ENCODE data around the gene RGS3.

The RGS3 gene

GRCh38 chr9:113590991-113591898, 127.7 kb downstream of the RGS3 start:
- FAIRE-seq, result peak; percentile 92

DNA sequence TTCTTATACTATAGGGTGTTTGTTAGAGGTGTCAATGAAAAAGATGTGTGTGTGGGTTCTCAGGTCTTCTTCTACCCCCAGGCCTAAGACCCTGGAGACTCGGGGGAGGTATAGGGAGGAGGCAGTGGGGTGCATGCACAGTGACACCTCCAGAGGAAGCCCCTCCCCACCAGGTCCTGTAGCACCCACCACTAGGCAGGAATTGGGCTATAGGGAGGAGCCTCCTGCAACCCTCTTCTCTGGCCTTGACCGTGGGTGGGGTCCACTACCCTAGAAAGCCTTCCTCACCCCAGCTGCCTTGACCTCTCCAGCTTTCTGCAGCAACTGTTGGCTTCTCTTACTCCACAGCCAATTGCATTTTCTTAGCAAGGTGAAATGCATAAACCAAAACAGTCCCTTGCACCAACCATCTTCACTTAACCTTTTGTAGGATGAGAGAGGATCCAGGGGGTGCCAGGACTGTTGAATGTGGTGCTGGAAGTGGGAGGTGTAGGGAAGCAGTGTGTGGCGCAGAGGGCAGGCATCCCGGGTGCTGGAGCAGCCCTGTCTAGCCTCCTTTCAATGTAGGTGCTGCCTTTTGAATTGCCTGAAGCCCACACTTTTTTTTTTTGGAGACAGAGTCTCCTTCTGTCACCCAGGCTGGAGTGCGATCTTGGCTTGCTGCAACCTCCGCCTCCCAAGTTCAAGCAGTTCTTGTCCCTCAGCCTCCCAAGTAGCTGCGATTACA, 128.5 kb downstream of the RGS3 start:
- FAIRE-seq, result no peak

DNA sequence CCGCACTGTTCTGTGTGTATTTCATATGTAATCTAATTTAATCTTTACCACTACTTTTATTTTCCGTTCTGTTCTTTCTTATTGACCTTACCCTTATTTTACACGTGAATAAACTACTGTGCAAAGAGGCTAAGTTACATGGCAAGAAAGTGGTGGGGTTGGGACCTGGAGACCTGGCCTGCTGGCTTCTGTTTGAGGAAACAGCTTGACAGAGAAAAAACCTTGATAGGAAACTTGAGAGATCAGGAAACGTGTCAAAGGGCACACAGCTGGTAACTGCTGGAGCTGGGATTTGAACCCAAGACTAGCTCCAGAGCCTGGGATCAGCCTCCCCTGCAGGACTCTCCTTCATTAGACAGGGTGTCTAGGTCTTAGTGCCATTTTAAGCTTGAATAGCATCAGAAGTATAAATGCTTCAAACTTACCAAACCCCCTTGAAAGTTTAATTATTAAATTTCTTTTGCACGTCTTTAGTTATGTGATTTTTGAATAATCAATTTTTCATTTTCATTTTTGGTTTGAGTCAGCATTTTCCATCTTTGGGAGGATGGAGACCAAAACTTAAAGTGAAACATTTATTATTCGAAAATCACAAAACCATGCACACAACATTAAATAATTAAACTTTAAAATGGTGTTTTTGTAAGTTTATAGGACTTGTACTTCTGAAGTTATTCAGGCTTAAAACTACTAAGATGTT, 129.5 kb downstream of the RGS3 start:
- FAIRE-seq, result no peak

DNA sequence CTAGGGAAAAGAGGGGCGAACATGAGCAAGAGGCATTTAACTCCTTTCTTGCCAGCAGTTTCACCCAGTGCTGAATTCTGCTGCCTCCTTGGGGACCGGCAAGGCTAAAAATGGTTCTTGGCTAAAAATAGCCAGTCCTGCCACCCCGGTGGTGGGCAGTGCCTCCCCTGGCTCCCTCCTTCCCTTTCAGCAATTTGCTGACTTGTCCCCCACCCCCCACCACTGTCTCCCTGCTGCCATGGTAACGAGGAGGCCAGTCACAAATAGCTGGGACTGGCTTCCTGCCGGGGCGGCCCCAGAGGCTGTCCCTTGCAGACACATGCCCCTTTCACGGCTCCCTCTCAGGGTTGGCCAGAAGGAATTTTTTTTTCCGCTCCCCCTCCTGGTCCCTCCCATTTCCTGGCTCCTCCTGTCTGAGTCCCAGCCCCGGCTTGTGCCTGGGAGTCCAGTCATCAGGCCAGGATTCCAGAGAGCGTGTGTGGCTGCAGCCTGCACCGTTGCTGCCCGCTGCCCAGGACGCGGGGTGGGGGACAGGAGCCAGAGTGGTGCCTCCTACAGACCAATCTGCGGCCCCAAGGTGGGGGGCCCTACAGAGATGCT, 130.3 kb downstream of the RGS3 start:
- peak; percentile 99 for FAIRE-seq

DNA sequence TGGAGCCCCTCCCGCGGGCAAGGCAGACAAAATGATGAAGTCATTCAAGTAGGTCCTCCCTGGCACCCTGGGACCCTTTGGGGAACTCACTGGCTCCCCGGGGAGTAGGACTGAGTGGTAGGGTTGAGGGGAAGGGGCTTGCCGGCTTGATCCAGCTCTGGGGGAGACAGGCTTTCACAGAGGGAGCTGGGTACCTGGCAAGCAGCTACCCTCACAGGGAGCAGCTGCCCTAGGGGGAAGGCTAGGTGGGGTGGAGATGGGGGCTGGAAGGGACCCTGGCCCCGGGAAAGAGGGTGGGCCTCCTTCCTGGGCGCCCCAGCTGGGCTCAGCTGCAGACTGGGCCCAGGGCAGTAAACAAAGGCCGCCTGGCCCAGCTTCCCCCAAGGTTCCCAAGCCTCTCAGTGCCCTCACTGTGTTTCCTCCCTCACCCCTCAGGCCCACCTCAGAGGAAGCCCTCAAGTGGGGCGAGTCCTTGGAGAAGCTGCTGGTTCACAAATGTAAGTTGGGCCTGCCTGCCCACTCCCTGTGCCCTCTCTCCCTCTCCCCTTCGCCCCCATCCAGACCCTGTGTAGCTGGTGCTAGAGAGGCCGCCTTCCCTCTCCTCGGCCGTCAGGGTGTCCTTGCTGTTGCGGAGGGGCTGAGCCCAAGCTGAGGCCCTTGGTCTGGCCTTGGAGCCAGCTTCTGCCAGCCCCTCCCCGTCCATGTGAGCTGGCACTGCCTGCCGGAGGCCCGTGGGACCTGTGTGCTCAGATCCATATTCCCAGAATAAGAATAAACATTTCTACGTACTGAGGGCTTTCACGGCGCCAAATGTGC, 131.2 kb downstream of the RGS3 start:
- FAIRE-seq, result no peak

- FAIRE-seq, result no peak
Observed at GRCh38 chr9:113596616-113597320, 133.2 kb downstream of the RGS3 start.

GRCh38 chr9:113597390-113598241, 134.1 kb downstream of the RGS3 start:
- no peak for FAIRE-seq

GRCh38 chr9:113598451-113598850, 134.9 kb downstream of the RGS3 start:
- no peak for FAIRE-seq

GRCh38 chr9:113598883-113599282, 135.4 kb downstream of the RGS3 start:
- no peak for FAIRE-seq

DNA sequence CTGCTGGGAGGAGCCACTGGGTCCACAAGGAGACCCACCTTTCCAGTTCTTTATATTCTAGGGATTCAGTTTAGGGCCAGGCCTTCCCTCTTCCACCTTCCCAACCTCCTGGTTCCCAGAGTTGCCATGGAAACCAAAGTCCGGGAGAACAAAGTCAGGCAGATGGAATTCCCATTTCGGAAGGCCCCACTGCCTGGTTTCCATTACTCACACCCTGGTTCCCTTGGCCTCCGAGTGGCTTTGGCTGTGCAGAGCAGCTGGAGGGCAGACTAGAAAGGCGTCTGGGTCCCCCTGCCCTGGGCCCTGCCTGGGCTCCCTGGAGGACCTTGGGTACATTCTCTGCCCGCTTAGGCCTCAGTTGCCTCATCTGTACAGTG, 136.1 kb downstream of the RGS3 start:
- FAIRE-seq, result peak; percentile 99

DNA sequence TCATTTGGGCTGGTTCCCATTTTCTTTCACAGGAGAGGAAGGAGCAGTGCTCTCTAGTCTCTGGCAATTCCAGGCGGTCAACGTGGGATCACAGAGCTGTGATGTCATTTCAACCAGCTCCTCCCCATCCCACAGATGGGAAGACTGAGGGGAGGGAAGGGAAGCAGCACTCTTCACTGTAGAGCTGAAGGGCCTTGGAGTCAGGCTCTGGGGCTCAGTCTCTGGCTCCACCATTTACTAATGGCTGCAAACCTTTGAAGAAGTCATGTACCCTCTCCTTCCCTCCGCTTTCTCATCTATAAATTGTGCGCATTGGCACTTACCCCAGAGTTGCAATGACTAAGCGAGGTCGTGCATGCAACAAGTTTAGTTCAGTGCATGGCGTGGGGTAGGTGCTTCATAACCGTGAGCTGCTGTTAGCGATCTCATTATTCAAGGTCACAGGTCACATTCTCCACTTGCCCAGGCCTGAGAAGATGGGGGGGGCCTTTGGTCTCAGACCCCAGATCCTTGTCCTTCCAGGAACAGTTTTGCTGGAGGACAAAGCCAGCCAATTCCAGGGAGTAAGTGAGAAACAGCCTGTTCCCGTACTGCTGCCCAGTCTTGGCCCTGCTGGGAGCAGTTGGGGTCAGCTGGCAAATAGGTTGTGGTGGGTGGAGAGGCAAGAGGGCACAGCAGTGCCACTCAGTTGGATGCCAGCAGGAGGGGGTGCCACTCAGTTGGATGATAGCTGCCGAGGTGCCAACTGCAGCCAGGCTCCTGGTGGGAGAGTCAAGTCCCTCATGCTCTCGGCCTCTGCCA, 136.7 kb downstream of the RGS3 start:
- peak; percentile 66 for FAIRE-seq

DNA sequence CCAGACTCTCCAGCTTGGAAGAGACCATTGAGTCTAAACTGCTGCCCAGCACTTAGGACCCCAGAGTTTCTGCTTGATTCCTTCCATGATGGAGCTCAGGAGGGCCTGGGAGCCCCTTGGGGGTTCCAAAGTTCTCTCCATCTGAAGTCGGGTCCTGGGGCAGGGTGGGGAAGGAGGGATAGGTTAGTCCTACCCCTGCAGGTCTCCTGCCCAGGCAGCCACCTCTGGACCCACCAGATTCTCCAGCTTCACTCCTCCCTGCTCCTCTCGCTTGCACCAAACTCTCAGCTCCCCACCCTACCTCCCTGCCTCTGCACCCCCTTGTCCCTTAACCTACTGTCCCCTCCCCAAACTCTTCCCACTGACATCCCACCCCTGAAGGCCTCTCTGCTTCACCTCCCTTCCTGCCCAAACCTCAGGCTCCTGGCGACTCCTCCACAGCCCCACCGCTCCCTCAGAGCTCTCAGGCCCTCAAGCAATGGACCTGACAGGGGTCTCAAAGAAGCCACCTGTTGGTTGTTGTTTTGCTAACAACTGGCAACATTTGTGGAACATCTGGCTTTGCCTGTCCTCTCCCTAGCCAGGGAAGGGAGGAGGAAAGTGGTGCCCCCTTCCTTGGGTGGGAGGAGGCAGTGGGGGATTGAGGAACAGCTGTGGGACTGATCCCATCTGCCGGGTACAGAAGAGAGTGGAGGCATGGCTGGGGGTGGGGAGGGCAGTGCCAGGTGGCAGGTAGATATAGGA, 137.5 kb downstream of the RGS3 start:
- FAIRE-seq, result no peak

DNA sequence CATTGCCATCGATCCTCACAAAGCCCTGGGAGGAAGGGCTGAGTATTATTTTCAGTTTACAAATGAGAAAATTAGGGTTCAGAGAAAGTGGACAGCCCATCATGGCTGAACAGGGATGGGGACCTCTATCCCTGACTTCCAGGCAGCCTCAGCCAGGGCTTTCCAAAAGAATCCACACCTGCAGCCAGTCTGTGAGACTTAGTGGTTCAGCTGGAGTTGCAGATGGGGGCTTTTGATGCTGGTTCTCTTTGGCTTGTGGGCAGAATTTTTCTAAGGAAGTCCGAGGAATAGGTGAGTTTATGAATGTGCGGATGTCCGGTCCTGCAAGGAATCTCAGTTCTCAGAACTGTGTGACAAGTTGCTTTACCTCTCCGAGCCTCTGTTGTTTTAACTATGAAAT, 138.1 kb downstream of the RGS3 start:
- FAIRE-seq, result no peak

- peak; percentile 11 for FAIRE-seq
Observed at GRCh38 chr9:113602126-113603047, 138.9 kb downstream of the RGS3 start.

- FAIRE-seq, result no peak
Observed at GRCh38 chr9:113603048-113603375, 139.5 kb downstream of the RGS3 start.

DNA sequence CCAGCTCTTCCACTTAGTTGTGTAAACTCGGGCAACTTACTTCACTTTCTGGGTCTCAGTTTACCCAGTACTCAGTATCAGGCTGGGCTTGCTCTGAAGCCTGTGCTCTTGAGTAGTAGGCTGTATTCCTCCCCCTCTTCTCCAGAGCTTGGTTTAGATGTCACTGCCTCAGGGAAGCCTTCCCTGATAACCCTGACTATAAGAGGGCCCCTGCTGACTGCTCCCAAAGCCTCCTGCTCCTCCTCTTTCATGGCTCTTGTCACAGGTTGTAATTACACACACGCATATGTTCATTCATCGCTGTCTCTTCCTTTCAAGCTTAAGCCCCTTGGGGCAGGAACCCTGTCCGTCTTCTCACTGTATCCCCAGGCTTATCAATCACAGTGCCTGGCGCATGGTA, 140.2 kb downstream of the RGS3 start:
- FAIRE-seq, result no peak

GRCh38 chr9:113604393-113604792, 140.9 kb downstream of the RGS3 start:
- FAIRE-seq, result no peak

DNA sequence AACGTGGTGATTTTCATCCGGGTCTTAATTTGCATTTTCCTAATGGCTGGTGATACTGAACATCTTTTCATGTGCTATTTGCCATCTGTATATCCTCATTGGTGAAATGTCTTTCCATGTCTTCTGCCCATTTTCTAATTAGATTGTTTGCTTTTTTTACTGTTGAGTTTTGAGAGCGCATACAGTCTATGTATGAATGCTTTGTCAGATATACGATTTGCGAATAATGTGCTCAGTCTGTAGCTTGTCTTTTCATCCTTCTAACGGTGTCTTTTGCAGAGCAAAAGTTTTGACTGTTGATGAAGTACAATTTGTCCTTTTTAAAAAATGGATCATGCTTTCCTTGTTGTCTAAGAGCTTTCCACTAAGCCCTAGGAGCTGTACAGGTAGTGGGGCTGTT, 143.0 kb downstream of the RGS3 start:
- FAIRE-seq, result no peak
